ENCODE data around the gene MTHFS.
"Not testable (repeated sequence)": the region's sequence is repeated elsewhere in the genome, so short reads cannot be mapped to it uniquely, and the experiment has no call there.

MTHFS gene

DNA sequence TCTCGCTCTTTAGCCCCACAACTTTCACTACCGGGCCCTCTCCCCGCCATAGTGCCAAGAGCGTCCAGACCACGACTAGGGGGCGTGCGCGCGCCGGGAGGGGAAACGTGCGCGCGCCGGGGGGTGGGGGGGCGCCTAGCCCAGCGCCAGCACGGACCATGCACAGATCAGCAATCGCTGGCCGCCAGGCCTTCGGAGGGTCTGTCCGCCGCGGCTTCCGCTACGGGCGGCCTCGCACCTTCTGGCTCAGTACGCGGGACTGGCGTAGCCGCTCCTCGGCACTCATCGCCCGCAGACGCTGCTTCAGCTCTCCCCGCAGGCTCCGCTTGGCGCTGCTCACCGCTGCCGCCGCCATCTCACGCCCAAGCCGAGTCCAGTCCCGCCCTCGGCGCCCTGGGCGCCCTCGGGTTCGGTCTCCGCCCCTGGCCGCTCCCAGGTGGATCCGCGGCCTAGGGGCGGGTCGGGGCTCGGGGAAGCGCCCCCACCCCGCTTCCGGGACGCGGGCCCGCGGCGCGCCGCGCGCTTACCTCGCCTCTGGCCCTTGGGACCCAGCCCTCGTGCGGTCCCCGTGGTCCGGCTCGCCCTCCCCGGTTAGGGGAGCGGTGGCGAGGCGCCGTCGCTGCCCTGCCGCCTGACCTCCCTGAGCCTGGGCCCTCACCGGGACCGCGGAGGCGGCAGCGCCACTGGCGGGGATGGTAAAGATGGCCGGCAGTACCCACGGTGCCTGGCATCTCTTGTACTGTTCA, at the start of gene MTHFS:
Gene MTHFS (minus strand): TSS at position 381 of the 746 bp plus-strand sequence. CDS start 26 bp downstream, at position 355.
- DNase-seq (ENCODE audit: low read depth in 1 of 2, low spot score in 1 of 2) = peak; percentile 53 to 68

DNA sequence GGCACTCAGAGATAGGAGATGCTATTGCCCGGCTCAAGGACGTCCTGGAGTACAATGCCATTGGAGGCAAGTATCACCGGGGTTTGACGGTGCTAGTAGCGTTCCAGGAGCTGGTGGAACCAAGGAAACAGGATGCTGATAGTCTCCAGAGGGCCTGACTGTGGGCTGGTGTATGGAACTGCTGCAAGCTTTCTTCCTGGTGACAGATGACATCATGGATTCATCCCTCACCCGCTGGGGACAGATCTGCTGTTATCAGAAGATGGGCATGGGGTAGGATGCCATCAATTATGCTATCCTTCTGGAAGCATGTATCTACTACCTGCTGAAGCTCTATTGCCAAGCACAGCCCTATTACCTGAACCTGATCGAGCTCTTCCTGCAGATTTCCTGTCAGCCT, 47.8 kb upstream of the MTHFS start:
- no peak for DNase-seq (ENCODE audit: low read depth in 1 of 2, low spot score in 1 of 2)

GRCh38 chr15:79943820-79944219, 47.0 kb upstream of the MTHFS start:
- no peak for DNase-seq (ENCODE audit: low read depth in 1 of 2, low spot score in 1 of 2)

GRCh38 chr15:79942741-79943481, 46.1 kb upstream of the MTHFS start:
- DNase-seq (ENCODE audit: low read depth in 1 of 2, low spot score in 1 of 2) = no peak

GRCh38 chr15:79939399-79939798, 42.6 kb upstream of the MTHFS start:
- DNase-seq (ENCODE audit: low read depth in 1 of 2, low spot score in 1 of 2) = no peak

DNA sequence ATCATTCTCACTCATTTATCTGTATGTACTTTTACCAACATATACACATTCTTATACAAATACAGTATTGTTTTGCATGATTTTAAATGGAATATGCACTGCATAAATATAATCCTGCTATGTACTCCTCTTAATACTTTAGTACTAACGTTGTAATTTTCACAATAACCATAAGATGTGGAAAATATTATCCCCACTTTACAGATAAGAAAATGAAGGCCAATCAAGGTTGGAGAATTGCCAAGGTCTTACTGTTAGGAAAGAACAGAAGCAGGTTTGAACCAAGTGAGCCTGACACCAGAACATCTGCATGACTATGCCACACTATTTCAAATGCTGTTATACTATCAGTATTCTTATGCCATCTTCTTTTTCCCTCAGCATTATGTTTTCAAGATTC, 41.3 kb upstream of the MTHFS start:
- DNase-seq (ENCODE audit: low read depth in 1 of 2, low spot score in 1 of 2) = no peak

- not testable (repeated sequence) for DNase-seq (ENCODE audit: low read depth in 1 of 2, low spot score in 1 of 2)
Observed at GRCh38 chr15:79935556-79936201, 38.9 kb upstream of the MTHFS start.

GRCh38 chr15:79933231-79933630, 36.4 kb upstream of the MTHFS start:
- DNase-seq (ENCODE audit: low read depth in 1 of 2, low spot score in 1 of 2) = no peak

DNA sequence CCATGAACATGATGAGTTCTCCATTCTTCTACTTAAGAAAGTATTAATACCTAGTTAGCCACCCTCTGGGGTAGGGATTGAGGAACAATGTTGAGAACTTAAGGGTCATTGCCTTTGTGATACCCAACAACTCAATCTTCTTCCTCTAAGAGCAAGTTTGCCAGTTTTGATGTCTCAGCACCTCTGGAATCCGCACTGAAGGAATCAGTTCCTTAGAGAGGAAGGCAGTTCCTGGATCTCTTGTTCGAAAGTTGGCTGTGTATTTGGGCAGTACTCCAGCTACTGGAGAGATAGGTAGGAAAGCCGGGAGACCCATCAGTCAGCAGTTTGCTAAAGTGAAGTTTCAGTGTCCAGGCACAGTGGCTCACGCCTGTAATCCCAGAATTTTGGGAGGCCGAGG, 35.6 kb upstream of the MTHFS start:
- DNase-seq (ENCODE audit: low read depth in 1 of 2, low spot score in 1 of 2) = no peak

DNA sequence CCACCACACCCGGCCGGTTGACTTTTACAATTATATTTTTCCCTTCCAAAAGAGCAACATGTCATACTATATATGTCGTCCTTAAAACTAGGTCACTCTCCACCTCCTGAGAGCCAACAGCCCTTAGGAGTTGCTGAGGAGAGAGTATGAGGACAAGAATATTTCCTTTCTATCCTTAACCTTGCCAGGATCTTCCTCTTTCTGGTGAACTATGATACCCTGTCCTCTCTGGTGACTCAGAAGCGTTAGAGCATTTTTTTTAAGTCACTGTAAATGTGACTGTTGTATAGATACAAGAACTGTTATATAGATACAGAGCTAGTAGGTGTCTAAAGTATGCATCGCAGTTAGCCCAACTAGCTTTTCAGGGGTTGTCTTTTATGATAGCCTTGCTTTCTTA, 33.7 kb upstream of the MTHFS start:
- no peak for DNase-seq (ENCODE audit: low read depth in 1 of 2, low spot score in 1 of 2)

- no peak for DNase-seq (ENCODE audit: low read depth in 1 of 2, low spot score in 1 of 2)
Observed at GRCh38 chr15:79929412-79929811, 32.6 kb upstream of the MTHFS start.

GRCh38 chr15:79926116-79926515, 29.3 kb upstream of the MTHFS start:
- not testable (repeated sequence) for DNase-seq (ENCODE audit: low read depth in 1 of 2, low spot score in 1 of 2)

GRCh38 chr15:79924379-79924778, 27.6 kb upstream of the MTHFS start:
- DNase-seq (ENCODE audit: low read depth in 1 of 2, low spot score in 1 of 2) = no peak

DNA sequence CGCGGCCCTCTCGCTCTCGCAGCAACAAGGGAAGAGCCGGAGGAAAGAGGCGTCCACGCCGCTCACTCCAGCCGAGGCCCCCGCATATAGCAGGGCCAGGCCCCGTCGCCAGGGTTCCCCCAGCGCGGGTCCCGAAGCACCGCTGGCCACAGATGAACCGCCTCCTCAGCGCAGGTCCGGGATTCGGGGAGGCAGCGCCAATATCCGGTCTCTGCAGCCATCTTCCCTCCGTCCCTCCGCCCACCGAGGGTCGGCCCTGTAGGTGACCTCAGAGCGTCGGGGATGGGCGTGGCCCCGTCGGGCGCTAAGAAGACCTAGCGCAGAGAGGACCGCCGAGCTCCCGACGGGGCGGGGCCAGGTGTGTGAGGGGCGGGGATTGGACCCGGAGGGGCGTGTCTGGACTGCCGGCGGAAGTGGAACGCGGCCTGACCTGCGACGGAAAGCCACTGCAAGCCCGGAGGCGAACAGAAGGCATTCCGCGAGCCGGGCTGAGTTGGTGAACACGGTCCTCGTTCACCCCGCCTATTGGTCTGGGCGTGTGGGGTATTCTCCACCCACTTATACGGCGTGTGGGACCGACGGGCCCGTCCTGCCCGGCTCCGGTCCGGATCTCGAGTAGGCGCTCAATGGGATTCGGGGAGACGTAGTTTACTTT, 26.8 kb upstream of the MTHFS start:
- DNase-seq (ENCODE audit: low read depth in 1 of 2, low spot score in 1 of 2) = peak; percentile 99

DNA sequence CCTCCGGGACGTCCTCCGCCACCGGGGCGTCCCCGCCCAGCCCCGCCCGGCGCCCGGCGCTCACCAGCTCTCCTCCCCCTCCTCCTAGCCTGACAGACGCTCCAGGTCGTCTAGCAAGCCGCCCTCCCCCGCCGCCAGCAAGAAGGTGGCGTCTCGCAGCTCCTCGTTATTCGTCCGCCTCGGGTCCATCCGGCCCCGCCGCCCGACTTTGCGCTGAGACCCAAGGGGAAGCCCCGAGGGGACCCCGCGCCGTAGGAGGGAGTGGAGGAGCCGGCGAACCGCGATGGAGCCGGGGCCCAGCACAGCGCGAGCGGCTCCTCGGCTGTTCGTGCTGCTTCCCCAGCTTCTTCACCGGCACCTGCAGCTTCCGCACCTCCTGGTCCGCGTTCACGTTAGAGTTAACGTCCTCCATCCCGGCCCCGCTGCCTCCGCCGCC, 26.3 kb upstream of the MTHFS start:
- DNase-seq (ENCODE audit: low read depth in 1 of 2, low spot score in 1 of 2) = peak; percentile 32 to 59

DNA sequence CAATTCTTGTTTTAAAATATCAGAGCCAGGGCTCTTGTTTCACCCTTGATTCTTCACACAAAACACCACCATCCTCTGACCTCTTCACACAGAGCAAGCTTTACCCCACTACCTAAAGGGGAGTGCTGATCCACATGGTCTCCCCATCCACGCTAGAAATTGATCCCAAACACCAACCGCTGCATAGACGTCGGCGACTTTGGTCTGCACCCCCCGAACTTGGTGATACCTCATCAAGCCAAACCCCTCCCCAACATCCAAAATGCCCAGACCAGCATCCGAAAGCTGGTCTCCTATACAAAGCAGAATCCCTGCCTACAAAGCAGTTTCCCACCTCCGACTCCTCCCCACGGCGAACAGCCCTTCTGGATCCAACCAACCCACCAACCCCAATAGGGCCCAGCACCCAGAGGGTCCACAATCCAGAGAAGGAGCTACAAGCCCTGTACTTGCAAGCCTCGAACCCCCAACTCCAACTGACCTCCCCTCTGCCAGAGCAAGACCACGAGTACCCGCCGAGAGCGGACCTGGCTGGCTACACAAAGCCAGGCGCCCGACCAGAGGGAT, 25.8 kb upstream of the MTHFS start:
- DNase-seq (ENCODE audit: low read depth in 1 of 2, low spot score in 1 of 2) = no peak

- DNase-seq (ENCODE audit: low read depth in 1 of 2, low spot score in 1 of 2) = no peak
Observed at GRCh38 chr15:79919749-79920511, 23.1 kb upstream of the MTHFS start.

DNA sequence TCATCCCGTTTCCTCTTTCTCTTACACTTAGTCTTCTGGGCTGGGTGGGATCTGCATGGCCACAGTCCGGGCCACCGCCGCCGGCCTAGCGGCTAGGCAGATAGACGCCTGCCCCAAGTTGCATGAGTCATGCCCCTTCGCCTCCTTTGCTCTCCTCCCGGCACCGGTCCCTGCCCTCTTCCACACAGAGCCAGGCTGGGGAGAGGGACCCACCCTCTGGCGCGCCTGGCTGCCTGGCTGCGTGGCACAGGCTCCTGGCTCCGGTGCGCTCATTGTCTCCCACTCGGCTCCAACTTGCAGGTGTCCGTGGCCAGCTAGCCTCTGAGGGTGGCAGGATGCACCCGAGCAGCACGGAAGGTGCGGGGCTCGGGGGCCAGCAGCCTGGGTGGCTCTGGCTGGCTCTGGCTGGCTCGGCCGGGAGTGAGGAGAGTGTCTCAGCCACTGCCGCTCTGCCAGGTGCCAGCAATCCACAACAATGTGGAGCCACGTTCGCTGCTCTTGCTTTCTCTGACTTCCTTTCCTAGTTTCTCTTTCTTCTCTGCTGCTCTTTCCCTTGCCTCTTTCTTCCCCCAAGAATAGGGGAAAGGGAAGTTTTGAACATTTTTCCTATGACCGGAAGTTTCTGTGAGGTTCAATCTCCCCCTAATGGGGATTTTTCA, 22.4 kb upstream of the MTHFS start:
- DNase-seq (ENCODE audit: low read depth in 1 of 2, low spot score in 1 of 2) = no peak

GRCh38 chr15:79918278-79918677, 21.5 kb upstream of the MTHFS start:
- DNase-seq (ENCODE audit: low read depth in 1 of 2, low spot score in 1 of 2) = no peak

Data from stimulated activated CD4-positive, alpha-beta T cell treated with anti-CD3 and anti-CD28 coated beads, Interleukin-15, amount 100 ng/mL, for 1 hour (primary cell).